ENCODE results near the gene UAP1L1. TPM values are rescaled to one million over a fixed set of nuclear protein-coding genes. Genes with fewer than 3 reads are reported as not detected.

UAP1L1 gene
- total and polyA plus RNA-seq, 2 of the 8 experiments (the other 6 are each of a cell fraction or from before 2014, with no cell fraction given) = 2.0 to 5.4 TPM

- TF ChIP-seq RAD21 (IDR thresholded peaks at IDR 0.05 in 1 of 2, conservative IDR thresholded peaks at IDR 0.05 in 1 of 2; ENCODE audit: low read depth in 2 of 2, low read length in 2 of 2) = peak; percentile 42 to 64
- TF ChIP-seq KDM5A (IDR thresholded peaks at IDR 0.05; ENCODE audit: low read length) = no peak
- TF ChIP-seq E2F6 (IDR thresholded peaks at IDR 0.05) = no peak
- TF ChIP-seq BRCA1 (IDR thresholded peaks at IDR 0.05; ENCODE audit: low read depth, low read length) = no peak
- no peak for TF ChIP-seq RBBP5 (IDR thresholded peaks at IDR 0.05; ENCODE audit: borderline replicate concordance, low read depth, low read length)
- peak; percentile 63; the same call in 1 of the 2 replicates for TF ChIP-seq GABPA (IDR thresholded peaks at IDR 0.05; ENCODE audit: borderline replicate concordance, insufficient read depth, low read length)
- TF ChIP-seq ASH2L (IDR thresholded peaks at IDR 0.05; ENCODE audit: low read length) = peak; percentile 10
- TF ChIP-seq EZH2 (IDR thresholded peaks at IDR 0.05; ENCODE audit: low read depth, low read length, severe bottlenecking) = peak; percentile 17
- TF ChIP-seq CREB1 (IDR thresholded peaks at IDR 0.05) = peak; percentile 43
These were observed 48.0 kb upstream of the UAP1L1 start (continued) for GRCh38 chr9:137029058-137029936.
